G401 (cell line): ENCODE results near the gene MEN1. TPM values are rescaled to one million over a fixed set of nuclear protein-coding genes. Genes with fewer than 3 reads are reported as not detected.

ENCODE experiments used
- DNase-seq: peaks from one replicate; pipeline ENCODE4 v3.0.0-alpha.2; 2015; ENCODE audit warnings: low spot score
- in situ Hi-C: cut with HindIII; loops from 2 replicates; pipeline ENCODE4 v1.10.0; 2016; ENCODE audit warnings: low sequenced_read_pairs, mixed read lengths
- total RNA-seq: library from RNA; depleted of rRNA; stranded (reverse); fragments of >200 nt; shearing (Covaris generic); gene quantifications from 2 replicates; pipeline ENCODE4 v1.2.3, GENCODE V29; 2014; rRNA removed

MEN1 gene
- 12.3 and 13.9 TPM in 2 replicates for total RNA-seq

GRCh38 chr11:64810271-64810890 is at the start of gene MEN1:
MEN1 (minus strand) TSS chr11:64810551; CDS start chr11:64810109, 442 bp downstream.
- DNase-seq, result peak; percentile 97
- in situ Hi-C loops, result no loop called here

GRCh38 chr11:64859542-64860414 is 49.4 kb upstream of the MEN1 start:
- peak; percentile 11 for DNase-seq
- in situ Hi-C loops, result loop anchor here (10.0 kb wide), 1 partner anchor 85 kb away; the partner anchor contains the start of gene SF1

GRCh38 chr11:64858467-64859263 is 48.3 kb upstream of the MEN1 start:
- in situ Hi-C loops, result loop anchor here (10.0 kb wide), 1 partner anchor 84 kb away; the partner anchor contains the start of gene SF1
- DNase-seq, result peak; percentile 68

GRCh38 chr11:64857485-64857884 is 47.1 kb upstream of the MEN1 start:
- in situ Hi-C loops, result loop anchor here (10.0 kb wide), 1 partner anchor 83 kb away; the partner anchor contains the start of gene SF1
- DNase-seq, result no peak

- in situ Hi-C loops, result loop anchor here (10.0 kb wide), 1 partner anchor 82 kb away; the partner anchor contains the start of gene SF1
- peak; percentile 91 for DNase-seq
Measured at GRCh38 chr11:64856382-64857227, 46.3 kb upstream of the MEN1 start.

- in situ Hi-C loops, result loop anchor here (10.0 kb wide), 1 partner anchor 81 kb away; the partner anchor contains the start of gene SF1
- DNase-seq, result peak; percentile 32
Measured at GRCh38 chr11:64855596-64856304, 45.4 kb upstream of the MEN1 start.

- in situ Hi-C loops, result loop anchor here (10.0 kb wide), 1 partner anchor 80 kb away; the partner anchor contains the start of gene SF1
- peak; percentile 93 for DNase-seq
Measured at GRCh38 chr11:64854534-64855502, 44.5 kb upstream of the MEN1 start.

- no peak for DNase-seq
- in situ Hi-C loops, result loop anchor here (10.0 kb wide), 1 partner anchor 79 kb away; the partner anchor contains the start of gene SF1
Measured at GRCh38 chr11:64854157-64854533, 43.8 kb upstream of the MEN1 start.

- in situ Hi-C loops, result loop anchor here (10.0 kb wide), 1 partner anchor 79 kb away; the partner anchor contains the start of gene SF1
- no peak for DNase-seq
Measured at GRCh38 chr11:64853709-64854108, 43.4 kb upstream of the MEN1 start.

- DNase-seq, result no peak
- in situ Hi-C loops, result loop anchor here (10.0 kb wide), 1 partner anchor 78 kb away; the partner anchor contains the start of gene SF1
Measured at GRCh38 chr11:64852804-64853509, 42.6 kb upstream of the MEN1 start.

GRCh38 chr11:64851831-64852351 is 41.5 kb upstream of the MEN1 start:
- in situ Hi-C loops, result loop anchor here (10.0 kb wide), 1 partner anchor 77 kb away; the partner anchor contains the start of gene SF1
- peak; percentile 66 for DNase-seq

- in situ Hi-C loops, result loop anchor here (10.0 kb wide), 1 partner anchor 76 kb away; the partner anchor contains the start of gene SF1
- DNase-seq, result no peak
Measured at GRCh38 chr11:64850979-64851567, 40.7 kb upstream of the MEN1 start.

- peak; percentile 73 for DNase-seq
- in situ Hi-C loops, result loop anchor here (5.0 to 10.0 kb wide), 2 partner anchors 43 to 75 kb away; partner anchors contain the start of gene SF1
Measured at GRCh38 chr11:64849598-64850356, 39.4 kb upstream of the MEN1 start.
